K562 (cell line): Measurements from ENCODE around the gene DTNA. TPM values are rescaled to one million over a fixed set of nuclear protein-coding genes. Genes with fewer than 3 reads are reported as not detected.

ENCODE experiments used
- ATAC-seq: fragments of 200-7000 bp; cut with Tn5 transposase; 3 replicates; pipeline ENCODE4 v1.9.1; 2020; ENCODE audit warnings: moderate library complexity
- BruUV-seq: library from RNA; stranded (reverse); fragments of 400-500 nt; replicated peaks from 2 replicates; lab custom pipeline; 2021; lab: Mats Ljungman, UMichigan
- CTCF ChIA-PET: fragments of 300-600 bp; formaldehyde crosslinking; extraction: SDS; loops from one replicate; lab custom pipeline; 2021; ENCODE audit warnings: low intra/inter-chr PET ratio; lab: Yijun Ruan, JAX
- POLR2A ChIA-PET: fragments of 300-600, 350-650 bp; sonication (Branson Sonifier 250); formaldehyde crosslinking; extraction: SDS; loops from one replicate; lab custom pipeline; 2021; ENCODE audit warnings: antibody characterized with exemption, inconsistent platforms; lab: Yijun Ruan, JAX
- DNase-seq, 4 experiments: peaks; one replicate each; pipeline versions ENCODE4 v3.0.0 to v3.0.0-alpha.2; 2011 to 2018; ENCODE audit warnings: low spot score in 3 of 4, mixed read lengths in 3 of 4; ENCODE audit errors: extremely low read depth in 1 of 4
- FAIRE-seq: peaks from 2 replicates; lab custom pipeline; 2011; peaks lifted over from hg19 to GRCh38; lab: Jason Lieb, UNC
- H2AFZ ChIP-seq: 2 replicates; pipeline ENCODE4 v1.6.0; 2011; ENCODE audit warnings: low read depth, low read length, control low read depth, inconsistent platforms
- H3K27ac ChIP-seq: fragments of 200-600 bp; 3 replicates; pipeline ENCODE4 v1.8.0; 2011; ENCODE audit warnings: low read depth, mild to moderate bottlenecking, control low read depth, inconsistent platforms, low read length, moderate library complexity, mixed read lengths; ENCODE audit errors: extremely low read depth
- H3K27me3 ChIP-seq, 2 experiments: fragments of 300-600 bp in 1 of 2; 2 replicates in 1 of 2; 3 replicates in 1 of 2; pipeline versions ENCODE4 v1.6.0 to v1.8.0; 2011; ENCODE audit warnings: inconsistent platforms in 2 of 2, low read length in 2 of 2, mild to moderate bottlenecking in 1 of 2, mixed read lengths in 1 of 2, moderate library complexity in 1 of 2; ENCODE audit not compliant: control insufficient read depth in 2 of 2, insufficient read depth in 2 of 2
- H3K36me3 ChIP-seq: fragments of 300-600 bp; 3 replicates; pipeline ENCODE4 v1.8.0; 2011; ENCODE audit warnings: mild to moderate bottlenecking, low read length, inconsistent platforms; ENCODE audit not compliant: control insufficient read depth, insufficient read depth
- H3K4me1 ChIP-seq, 2 experiments: fragments of 200-600 bp in 1 of 2; replicated peaks in 1 of 2; 2 replicates in 1 of 2; 3 replicates in 1 of 2; pipeline versions ENCODE4 v1.5.1 to v1.8.0; 2011; ENCODE audit warnings: inconsistent platforms in 2 of 2, low read length in 2 of 2, mild to moderate bottlenecking in 1 of 2, mixed read lengths in 1 of 2, moderate library complexity in 1 of 2; ENCODE audit not compliant: control insufficient read depth in 2 of 2, insufficient read depth in 2 of 2
- H3K4me2 ChIP-seq: 2 replicates; pipeline ENCODE4 v1.6.1; 2011; ENCODE audit warnings: low read length, control low read depth, inconsistent platforms, mixed read lengths; ENCODE audit not compliant: insufficient read depth
- H3K4me3 ChIP-seq: fragments of 200-600 bp; sonication (generic), shearing (Covaris generic); 2 replicates; pipeline ENCODE4 v1.5.1; 2016; ENCODE audit warnings: control low read depth, inconsistent platforms
- H3K79me2 ChIP-seq: fragments of 200-600 bp; 3 replicates; pipeline ENCODE4 v1.8.0; 2011; ENCODE audit warnings: low read length, inconsistent platforms; ENCODE audit not compliant: control insufficient read depth, insufficient read depth
- H3K9ac ChIP-seq, 2 experiments: 2 replicates each; pipeline versions ENCODE4 v1.6.0 to v1.6.1; 2011; ENCODE audit warnings: low read depth in 2 of 2, low read length in 2 of 2, control low read depth in 1 of 2, inconsistent platforms in 1 of 2, mild to moderate bottlenecking in 1 of 2, mixed read lengths in 1 of 2; ENCODE audit not compliant: insufficient read depth in 1 of 2
- H3K9me1 ChIP-seq: one replicate; pipeline ENCODE4 v1.6.0; 2011; ENCODE audit warnings: inconsistent platforms, mild to moderate bottlenecking, low read length, moderate library complexity; ENCODE audit not compliant: control insufficient read depth, insufficient read depth
- H3K9me3 ChIP-seq: replicated peaks from 2 replicates; pipeline ENCODE4 v1.5.1; 2011; ENCODE audit warnings: low read depth, low read length, inconsistent platforms; ENCODE audit not compliant: control insufficient read depth, insufficient read depth
- H4K20me1 ChIP-seq: replicated peaks from 2 replicates; pipeline ENCODE4 v1.6.1; 2011; ENCODE audit warnings: low read length, inconsistent platforms, mixed read lengths; ENCODE audit not compliant: control insufficient read depth, insufficient read depth
- GTF2E2 ChIP-seq: fragments of 200-800 bp; sonication (Bioruptor generic); IDR thresholded peaks from 2 replicates; pipeline ENCODE4 v1.6.1; 2016; ENCODE audit warnings: missing genetic modification characterization, missing compliant biosample characterization
- HLTF ChIP-seq: fragments of 450-650 bp; IDR thresholded peaks from 2 replicates; pipeline ENCODE4 v1.6.1; 2016
- HNRNPK ChIP-seq: fragments of 200-400 bp; formaldehyde crosslinking; IDR thresholded peaks from one replicate; pipeline ENCODE4 v1.6.1; 2018; ENCODE audit warnings: mild to moderate bottlenecking, low read depth, low read length; ENCODE audit not compliant: poor library complexity, severe bottlenecking
- LEF1 ChIP-seq: fragments of 450-650 bp; IDR thresholded peaks from 2 replicates; pipeline ENCODE4 v1.6.1; 2016; ENCODE audit warnings: mild to moderate bottlenecking
- ZFP1 ChIP-seq: fragments of 450-650 bp; formaldehyde crosslinking; IDR thresholded peaks from 2 replicates; pipeline ENCODE4 v1.4.0; 2020; ENCODE audit warnings: mild to moderate bottlenecking, mixed read lengths
- ZKSCAN8 ChIP-seq: fragments of 200-800 bp; sonication (Bioruptor generic); IDR thresholded peaks from 2 replicates; pipeline ENCODE4 v1.6.1; 2016; ENCODE audit warnings: missing genetic modification characterization, missing compliant biosample characterization
- ZNF197 ChIP-seq: fragments of 200-800 bp; sonication (Bioruptor generic); IDR thresholded peaks from 2 replicates; pipeline ENCODE4 v1.6.1; 2016; ENCODE audit warnings: low read depth, missing genetic modification characterization, missing compliant biosample characterization
- ZNF212 ChIP-seq: fragments of 450-650 bp; formaldehyde crosslinking; IDR thresholded peaks from 2 replicates; pipeline ENCODE4 v1.4.0; 2020; ENCODE audit warnings: mild to moderate bottlenecking
- WGBS: fragments of 100-300 bp; shearing (Covaris generic); methylation state at CpG from one replicate; pipeline ENCODE4 v1.1.6; 2016; ENCODE audit warnings: low coverage, mixed read lengths; ENCODE audit not compliant: insufficient coverage; ENCODE audit errors: missing lambda C conversion rate; 5-methylcytosine and 5-hydroxymethylcytosine counted together
- in situ Hi-C: fragments of 300-500 bp; cut with MboI; formaldehyde crosslinking; loops from 4 replicates; pipeline ENCODE4 v1.15.0; 2018; ENCODE audit warnings: inconsistent platforms, mixed read lengths
- intact Hi-C: fragments of 100-400 bp; cut with micrococcal nuclease; formaldehyde crosslinking; loops from 2 replicates; pipeline ENCODE4 v1.14.2; 2022
- polyA plus RNA-seq, 8 experiments: library from polyadenylated mRNA; depleted of rRNA in 4 of 8; stranded (reverse) in 5 of 8; unstranded in 3 of 8; fragments of >200 nt; fragmentation: Nextera tagmentation in 2 of 8; fragmentation: Illumina TruSeq in 1 of 8; extraction: Ambion mirVana in 2 of 8; extraction: Trizol in 1 of 8; gene quantifications; 2 replicates each; pipeline versions ENCODE4 v1.2.1 to v1.2.3, GENCODE V29; 2011 to 2014; ENCODE audit warnings: inconsistent platforms in 1 of 8, missing spikeins in 1 of 8
- total RNA-seq, 7 experiments: library from RNA; depleted of rRNA in 6 of 7; stranded (reverse); fragments of >200 nt in 6 of 7; fragmentation: Illumina TruSeq in 2 of 7; extraction: Trizol in 2 of 7; gene quantifications; 2 replicates each; pipeline versions ENCODE4 v1.2.1 to v1.2.3, GENCODE V29; 2011 to 2021; ENCODE audit warnings: low replicate concordance in 1 of 7
- TF ChIP-seq, protein P1 (sequence below): fragments of 250-450 bp; sonication (Bioruptor Pico); IDR thresholded peaks from 2 replicates; pipeline ENCODE4 v1.8.0; 2021; ENCODE audit warnings: mild to moderate bottlenecking, moderate library complexity
- TF ChIP-seq, protein P2 (sequence below): IDR thresholded peaks from 3 replicates; pipeline ENCODE4 v1.6.1; 2011; ENCODE audit warnings: borderline replicate concordance, mild to moderate bottlenecking; ENCODE audit not compliant: insufficient read length, insufficient read depth

Gene DTNA
- total and polyA plus RNA-seq, 9 of the 15 experiments (the other 6 are each of a cell fraction or from before 2014, with no cell fraction given), result 0.07 to 2.4 (median 0.22) TPM; not detected in 2

DNA sequence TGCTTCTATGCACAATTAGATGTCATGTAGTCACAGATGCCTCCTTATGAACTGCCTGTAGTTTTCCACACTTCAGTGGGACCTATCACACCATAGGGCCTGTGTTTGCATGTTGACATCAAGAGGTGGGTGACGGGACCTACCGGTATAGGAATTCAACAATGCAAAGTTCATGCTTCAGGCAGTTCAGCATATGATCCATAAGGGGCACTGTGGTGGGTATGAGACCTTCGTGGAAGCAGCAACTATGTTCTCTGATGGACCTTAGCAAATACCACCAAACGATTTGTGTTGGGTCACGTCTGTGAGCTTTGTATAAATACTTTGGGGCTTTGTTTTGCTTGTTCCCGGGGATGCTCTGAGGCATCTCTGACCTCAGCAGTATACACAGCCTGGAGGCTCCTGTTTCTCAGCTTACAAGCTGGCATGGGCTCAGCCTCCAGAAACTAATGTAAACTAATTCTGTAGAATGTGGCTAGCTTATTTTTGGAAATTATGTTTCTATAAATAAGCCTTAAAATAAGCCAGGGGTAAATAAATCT lies 111.6 kb downstream of the DTNA start:
- H3K9ac ChIP-seq, result no peak overlapping the region
- intact Hi-C loops (no loop called here), in situ Hi-C loops (no loop called here)
- BruUV-seq, result no TSS peak
- H3K36me3 ChIP-seq, result no peaks in the 10 kb centered on the region
- DNase-seq (no peak), FAIRE-seq (no peak), ATAC-seq (peak; percentile 58)
- ChIA-PET POLR2A (interaction anchor here (0.5 kb wide), 1 partner anchor 1889 kb away, joined by 3 read pairs; no protein-coding TSS in a partner anchor), CTCF (no interaction called here)
- H3K79me2 ChIP-seq, result no peaks in the 10 kb centered on the region
- H3K4me2 ChIP-seq, result no peak overlapping the region
- TF ChIP-seq LEF1, result no peak
- TF ChIP-seq, protein P1, sequence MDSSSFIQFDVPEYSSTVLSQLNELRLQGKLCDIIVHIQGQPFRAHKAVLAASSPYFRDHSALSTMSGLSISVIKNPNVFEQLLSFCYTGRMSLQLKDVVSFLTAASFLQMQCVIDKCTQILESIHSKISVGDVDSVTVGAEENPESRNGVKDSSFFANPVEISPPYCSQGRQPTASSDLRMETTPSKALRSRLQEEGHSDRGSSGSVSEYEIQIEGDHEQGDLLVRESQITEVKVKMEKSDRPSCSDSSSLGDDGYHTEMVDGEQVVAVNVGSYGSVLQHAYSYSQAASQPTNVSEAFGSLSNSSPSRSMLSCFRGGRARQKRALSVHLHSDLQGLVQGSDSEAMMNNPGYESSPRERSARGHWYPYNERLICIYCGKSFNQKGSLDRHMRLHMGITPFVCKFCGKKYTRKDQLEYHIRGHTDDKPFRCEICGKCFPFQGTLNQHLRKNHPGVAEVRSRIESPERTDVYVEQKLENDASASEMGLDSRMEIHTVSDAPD (CRISPR knock-in tag), result no peak
- TF ChIP-seq GTF2E2 (tag), result no peak
- TF ChIP-seq ZNF197 (CRISPR knock-in tag), result no peak
- TF ChIP-seq ZNF212 (CRISPR knock-in tag), result no peak
- no peak for TF ChIP-seq ZFP1
- TF ChIP-seq, protein P2, sequence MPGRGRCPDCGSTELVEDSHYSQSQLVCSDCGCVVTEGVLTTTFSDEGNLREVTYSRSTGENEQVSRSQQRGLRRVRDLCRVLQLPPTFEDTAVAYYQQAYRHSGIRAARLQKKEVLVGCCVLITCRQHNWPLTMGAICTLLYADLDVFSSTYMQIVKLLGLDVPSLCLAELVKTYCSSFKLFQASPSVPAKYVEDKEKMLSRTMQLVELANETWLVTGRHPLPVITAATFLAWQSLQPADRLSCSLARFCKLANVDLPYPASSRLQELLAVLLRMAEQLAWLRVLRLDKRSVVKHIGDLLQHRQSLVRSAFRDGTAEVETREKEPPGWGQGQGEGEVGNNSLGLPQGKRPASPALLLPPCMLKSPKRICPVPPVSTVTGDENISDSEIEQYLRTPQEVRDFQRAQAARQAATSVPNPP, result no peak
- no peak for TF ChIP-seq HNRNPK
- no peak for TF ChIP-seq HLTF
- TF ChIP-seq ZKSCAN8, result no peak
- WGBS, result 0% methylated on average over 6 of the region's 6 CpGs
- no peaks in the 10 kb centered on the region for H3K27me3 ChIP-seq
- no peaks in the 10 kb centered on the region for H3K9me3 ChIP-seq
- H3K4me3 ChIP-seq, result no peak overlapping the region
- H4K20me1 ChIP-seq, result no peaks in the 10 kb centered on the region
- no peak overlapping the region for H2AFZ ChIP-seq
- H3K27ac ChIP-seq, result no peak overlapping the region
- H3K4me1 ChIP-seq, result no peaks in the 10 kb centered on the region
- no peaks in the 10 kb centered on the region for H3K9me1 ChIP-seq
